HepG2 (cell line): ENCODE results near the gene C2CD2. TPM values are rescaled to one million over a fixed set of nuclear protein-coding genes. Genes with fewer than 3 reads are reported as not detected.
A peak's percentile ranks its signal among the peaks of the same experiment; 100 is the strongest.

ENCODE experiments used
- GABPB1 ChIP-seq: IDR thresholded peaks from 2 replicates; pipeline ENCODE4 v1.6.1; 2016; ENCODE audit warnings: mild to moderate bottlenecking, missing genetic modification reagents, moderate library complexity, missing compliant biosample characterization
- GFI1 ChIP-seq: sonication (generic); formaldehyde crosslinking; IDR thresholded peaks from 2 replicates; pipeline ENCODE4 v1.5.0; 2020; ENCODE audit warnings: missing genetic modification reagents, mild to moderate bottlenecking, borderline replicate concordance
- MAX ChIP-seq: IDR thresholded peaks from 2 replicates; pipeline ENCODE4 v1.6.1; 2012; ENCODE audit warnings: inconsistent platforms
- NCOA5 ChIP-seq: sonication (generic); formaldehyde crosslinking; IDR thresholded peaks from 2 replicates; pipeline ENCODE4 v1.4.0; 2020; ENCODE audit warnings: missing genetic modification reagents
- NFIC ChIP-seq: IDR thresholded peaks from 2 replicates; pipeline ENCODE4 v1.6.1; 2012; ENCODE audit warnings: mild to moderate bottlenecking, low read length, inconsistent platforms
- PCBP2 ChIP-seq: fragments of 200-400 bp; formaldehyde crosslinking; optimal IDR thresholded peaks from 2 replicates; pipeline ENCODE3; 2018; ENCODE audit warnings: low read length, low read depth; ENCODE audit not compliant: poor library complexity, severe bottlenecking
- REL ChIP-seq: sonication (generic); formaldehyde crosslinking; conservative IDR thresholded peaks from 2 replicates; pipeline ENCODE4 v1.8.0; 2022; ENCODE audit warnings: mild to moderate bottlenecking, missing genetic modification reagents, moderate library complexity
- ZNF205 ChIP-seq: IDR thresholded peaks from 2 replicates; pipeline ENCODE4 v1.6.1; 2018; ENCODE audit warnings: missing biosample characterization, missing genetic modification reagents
- ZNF703 ChIP-seq: sonication (generic); formaldehyde crosslinking; IDR thresholded peaks from 2 replicates; pipeline ENCODE4 v1.5.1; 2020; ENCODE audit warnings: missing genetic modification reagents, mild to moderate bottlenecking, moderate library complexity, borderline replicate concordance
- polyA plus RNA-seq, 8 experiments: library from polyadenylated mRNA; depleted of rRNA in 3 of 8; stranded (reverse) in 7 of 8; unstranded in 1 of 8; fragments of >200 nt; fragmentation: Illumina TruSeq in 4 of 8; extraction: Trizol in 4 of 8; gene quantifications; 2 replicates each; pipeline versions ENCODE4 v1.2.1 to v1.2.3, GENCODE V29; 2011 to 2016; ENCODE audit warnings: low read depth in 4 of 8, missing spikeins in 1 of 8, mixed read lengths in 1 of 8; ENCODE audit not compliant: insufficient read depth in 1 of 8
- total RNA-seq, 5 experiments: library from RNA; depleted of rRNA; stranded (reverse); fragments of >200 nt; fragmentation: Illumina TruSeq; extraction: Trizol; gene quantifications; 2 replicates each; pipeline ENCODE4 v1.2.3, GENCODE V29; 2016; ENCODE audit warnings: low read depth in 1 of 5
- TF ChIP-seq, protein P1 (sequence below), 2 experiments: sonication (generic) in 1 of 2; formaldehyde crosslinking in 1 of 2; IDR thresholded peaks; 2 replicates each; pipeline versions ENCODE4 v1.6.1 to v1.9.0; 2014 to 2022; ENCODE audit warnings: antibody characterized with exemption in 1 of 2, borderline replicate concordance in 1 of 2, inconsistent platforms in 1 of 2, low read depth in 1 of 2, missing genetic modification reagents in 1 of 2
- TF ChIP-seq, protein P2 (sequence below): sonication (generic); formaldehyde crosslinking; IDR thresholded peaks from one replicate; pipeline ENCODE4 v1.5.1; 2020; ENCODE audit warnings: mild to moderate bottlenecking, missing genetic modification reagents; ENCODE audit errors: not compliant biosample characterization

The C2CD2 gene
- total and polyA plus RNA-seq, 2 of the 13 experiments (the other 11 are each of a cell fraction or from before 2014, with no cell fraction given): 12.5 to 19.7 TPM

- TF ChIP-seq, protein P1, sequence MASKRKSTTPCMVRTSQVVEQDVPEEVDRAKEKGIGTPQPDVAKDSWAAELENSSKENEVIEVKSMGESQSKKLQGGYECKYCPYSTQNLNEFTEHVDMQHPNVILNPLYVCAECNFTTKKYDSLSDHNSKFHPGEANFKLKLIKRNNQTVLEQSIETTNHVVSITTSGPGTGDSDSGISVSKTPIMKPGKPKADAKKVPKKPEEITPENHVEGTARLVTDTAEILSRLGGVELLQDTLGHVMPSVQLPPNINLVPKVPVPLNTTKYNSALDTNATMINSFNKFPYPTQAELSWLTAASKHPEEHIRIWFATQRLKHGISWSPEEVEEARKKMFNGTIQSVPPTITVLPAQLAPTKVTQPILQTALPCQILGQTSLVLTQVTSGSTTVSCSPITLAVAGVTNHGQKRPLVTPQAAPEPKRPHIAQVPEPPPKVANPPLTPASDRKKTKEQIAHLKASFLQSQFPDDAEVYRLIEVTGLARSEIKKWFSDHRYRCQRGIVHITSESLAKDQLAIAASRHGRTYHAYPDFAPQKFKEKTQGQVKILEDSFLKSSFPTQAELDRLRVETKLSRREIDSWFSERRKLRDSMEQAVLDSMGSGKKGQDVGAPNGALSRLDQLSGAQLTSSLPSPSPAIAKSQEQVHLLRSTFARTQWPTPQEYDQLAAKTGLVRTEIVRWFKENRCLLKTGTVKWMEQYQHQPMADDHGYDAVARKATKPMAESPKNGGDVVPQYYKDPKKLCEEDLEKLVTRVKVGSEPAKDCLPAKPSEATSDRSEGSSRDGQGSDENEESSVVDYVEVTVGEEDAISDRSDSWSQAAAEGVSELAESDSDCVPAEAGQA (IDR thresholded peaks at IDR 0.05; ENCODE audit: low read depth): no peak
- TF ChIP-seq, protein P1 (CRISPR knock-in tag; IDR thresholded peaks at IDR 0.05; ENCODE audit: borderline replicate concordance): no peak
- TF ChIP-seq REL (CRISPR knock-in tag) (no peak), MAX (peak; percentile 81), GFI1 (CRISPR knock-in tag) (peak; percentile 42; the same call in 1 of the 2 replicates), PCBP2 (no peak), ZNF205 (CRISPR knock-in tag) (no peak), NCOA5 (no peak), NFIC (no peak), GABPB1 (CRISPR knock-in tag) (peak; percentile 54; the same call in 1 of the 2 replicates), ZNF703 (CRISPR knock-in tag) (no peak)
- TF ChIP-seq, protein P2, sequence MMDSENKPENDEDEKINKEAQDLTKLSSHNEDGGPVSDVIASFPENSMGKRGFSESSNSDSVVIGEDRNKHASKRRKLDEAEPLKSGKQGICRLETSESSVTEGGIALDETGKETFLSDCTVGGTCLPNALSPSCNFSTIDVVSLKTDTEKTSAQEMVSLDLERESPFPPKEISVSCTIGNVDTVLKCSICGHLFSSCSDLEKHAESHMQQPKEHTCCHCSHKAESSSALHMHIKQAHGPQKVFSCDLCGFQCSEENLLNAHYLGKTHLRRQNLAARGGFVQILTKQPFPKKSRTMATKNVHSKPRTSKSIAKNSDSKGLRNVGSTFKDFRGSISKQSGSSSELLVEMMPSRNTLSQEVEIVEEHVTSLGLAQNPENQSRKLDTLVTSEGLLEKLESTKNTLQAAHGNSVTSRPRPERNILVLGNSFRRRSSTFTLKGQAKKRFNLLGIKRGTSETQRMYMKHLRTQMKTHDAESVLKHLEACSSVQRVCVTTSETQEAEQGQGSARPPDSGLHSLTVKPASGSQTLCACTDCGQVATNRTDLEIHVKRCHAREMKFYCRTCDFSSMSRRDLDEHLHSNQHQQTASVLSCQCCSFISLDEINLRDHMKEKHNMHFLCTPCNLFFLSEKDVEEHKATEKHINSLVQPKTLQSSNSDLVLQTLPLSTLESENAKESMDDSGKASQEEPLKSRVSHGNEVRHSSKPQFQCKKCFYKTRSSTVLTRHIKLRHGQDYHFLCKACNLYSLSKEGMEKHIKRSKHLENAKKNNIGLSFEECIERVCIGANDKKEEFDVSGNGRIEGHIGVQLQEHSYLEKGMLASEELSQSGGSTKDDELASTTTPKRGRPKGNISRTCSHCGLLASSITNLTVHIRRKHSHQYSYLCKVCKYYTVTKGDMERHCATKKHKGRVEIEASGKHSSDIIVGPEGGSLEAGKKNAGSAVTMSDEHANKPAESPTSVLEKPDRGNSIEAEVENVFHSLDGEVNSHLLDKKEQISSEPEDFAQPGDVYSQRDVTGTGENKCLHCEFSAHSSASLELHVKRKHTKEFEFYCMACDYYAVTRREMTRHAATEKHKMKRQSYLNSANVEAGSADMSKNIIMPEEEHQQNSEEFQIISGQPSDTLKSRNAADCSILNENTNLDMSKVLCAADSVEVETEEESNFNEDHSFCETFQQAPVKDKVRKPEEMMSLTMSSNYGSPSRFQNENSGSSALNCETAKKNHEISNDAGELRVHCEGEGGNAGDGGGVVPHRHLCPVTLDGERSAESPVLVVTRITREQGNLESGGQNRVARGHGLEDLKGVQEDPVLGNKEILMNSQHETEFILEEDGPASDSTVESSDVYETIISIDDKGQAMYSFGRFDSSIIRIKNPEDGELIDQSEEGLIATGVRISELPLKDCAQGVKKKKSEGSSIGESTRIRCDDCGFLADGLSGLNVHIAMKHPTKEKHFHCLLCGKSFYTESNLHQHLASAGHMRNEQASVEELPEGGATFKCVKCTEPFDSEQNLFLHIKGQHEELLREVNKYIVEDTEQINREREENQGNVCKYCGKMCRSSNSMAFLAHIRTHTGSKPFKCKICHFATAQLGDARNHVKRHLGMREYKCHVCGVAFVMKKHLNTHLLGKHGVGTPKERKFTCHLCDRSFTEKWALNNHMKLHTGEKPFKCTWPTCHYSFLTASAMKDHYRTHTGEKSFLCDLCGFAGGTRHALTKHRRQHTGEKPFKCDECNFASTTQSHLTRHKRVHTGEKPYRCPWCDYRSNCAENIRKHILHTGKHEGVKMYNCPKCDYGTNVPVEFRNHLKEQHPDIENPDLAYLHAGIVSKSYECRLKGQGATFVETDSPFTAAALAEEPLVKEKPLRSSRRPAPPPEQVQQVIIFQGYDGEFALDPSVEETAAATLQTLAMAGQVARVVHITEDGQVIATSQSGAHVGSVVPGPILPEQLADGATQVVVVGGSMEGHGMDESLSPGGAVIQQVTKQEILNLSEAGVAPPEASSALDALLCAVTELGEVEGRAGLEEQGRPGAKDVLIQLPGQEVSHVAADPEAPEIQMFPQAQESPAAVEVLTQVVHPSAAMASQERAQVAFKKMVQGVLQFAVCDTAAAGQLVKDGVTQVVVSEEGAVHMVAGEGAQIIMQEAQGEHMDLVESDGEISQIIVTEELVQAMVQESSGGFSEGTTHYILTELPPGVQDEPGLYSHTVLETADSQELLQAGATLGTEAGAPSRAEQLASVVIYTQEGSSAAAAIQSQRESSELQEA (CRISPR knock-in tag): no peak
These were observed 20.3 kb upstream of the C2CD2 start (continued) for GRCh38 chr21:41973861-41974751.
